K562 (cell line): ENCODE results near the gene SNX30. TPM values are rescaled to one million over a fixed set of nuclear protein-coding genes. Genes with fewer than 3 reads are reported as not detected.

ENCODE experiments used
- C11orf30 ChIP-seq: fragments of 450-650 bp; IDR thresholded peaks from 2 replicates; pipeline ENCODE4 v1.6.1; 2016; ENCODE audit warnings: low read depth, mild to moderate bottlenecking
- EP400 ChIP-seq: fragments of 450-650 bp; IDR thresholded peaks from 2 replicates; pipeline ENCODE4 v1.6.1; 2017; ENCODE audit warnings: antibody characterized with exemption, mild to moderate bottlenecking, moderate library complexity
- ESRRB ChIP-seq: fragments of 250-450 bp; sonication (Bioruptor Pico); IDR thresholded peaks from 2 replicates; pipeline ENCODE4 v1.5.0; 2020; ENCODE audit warnings: mild to moderate bottlenecking, moderate library complexity, borderline replicate concordance
- ETV5 ChIP-seq: sonication (generic); formaldehyde crosslinking; IDR thresholded peaks from 2 replicates; pipeline ENCODE4 v1.4.0; 2020; ENCODE audit warnings: low read depth, mild to moderate bottlenecking, missing genetic modification reagents
- FOS ChIP-seq: IDR thresholded peaks from 3 replicates; pipeline ENCODE4 v1.6.1; 2011; ENCODE audit not compliant: insufficient read length; ENCODE audit errors: extremely low read depth
- FOXK2 ChIP-seq, 2 experiments: fragments of 450-650 bp; IDR thresholded peaks in 1 of 2; conservative IDR thresholded peaks in 1 of 2; 2 replicates each; pipeline ENCODE4 v1.6.1; 2016; ENCODE audit warnings: low read depth in 2 of 2, mild to moderate bottlenecking in 1 of 2
- HCFC1 ChIP-seq: IDR thresholded peaks from 2 replicates; pipeline ENCODE4 v1.6.1; 2012; ENCODE audit warnings: low read depth, low read length, improper control_type of control experiment
- HNRNPL ChIP-seq: fragments of 200-400 bp; formaldehyde crosslinking; IDR thresholded peaks from 2 replicates; pipeline ENCODE4 v1.6.1; 2017; ENCODE audit warnings: low read depth, mild to moderate bottlenecking, low read length
- MCM3 ChIP-seq: fragments of 450-650 bp; IDR thresholded peaks from 2 replicates; pipeline ENCODE4 v1.6.1; 2016
- NCOA6 ChIP-seq: fragments of 450-650 bp; IDR thresholded peaks from 2 replicates; pipeline ENCODE4 v1.6.1; 2017; ENCODE audit warnings: mild to moderate bottlenecking
- NR1H2 ChIP-seq: sonication (generic); formaldehyde crosslinking; IDR thresholded peaks from 2 replicates; pipeline ENCODE4 v1.4.0; 2020; ENCODE audit warnings: mild to moderate bottlenecking, missing genetic modification reagents
- PHF20 ChIP-seq: fragments of 450-650 bp; IDR thresholded peaks from 2 replicates; pipeline ENCODE4 v1.6.1; 2018; ENCODE audit not compliant: partially characterized antibody
- POLR2AphosphoS2 ChIP-seq: IDR thresholded peaks from 2 replicates; pipeline ENCODE4 v1.6.1; 2012; ENCODE audit warnings: low read length, improper control_type of control experiment
- RB1 ChIP-seq: fragments of 450-650 bp; IDR thresholded peaks from 2 replicates; pipeline ENCODE4 v1.6.1; 2017; ENCODE audit warnings: low read depth, mild to moderate bottlenecking
- TFAM ChIP-seq: fragments of 250-450 bp; sonication (Bioruptor Pico); conservative IDR thresholded peaks from 2 replicates; pipeline ENCODE4 v1.5.0; 2021; ENCODE audit warnings: mild to moderate bottlenecking, moderate library complexity
- YY1 ChIP-seq, 3 experiments: IDR thresholded peaks; 2 replicates each; pipeline ENCODE4 v1.6.1; 2011; ENCODE audit warnings: low read length in 2 of 3, mild to moderate bottlenecking in 2 of 3, moderate library complexity in 2 of 3, borderline replicate concordance in 1 of 3, control low read depth in 1 of 3, low read depth in 1 of 3; ENCODE audit not compliant: insufficient read depth in 3 of 3, insufficient replicate concordance in 2 of 3, control insufficient read depth in 1 of 3, insufficient read length in 1 of 3; ENCODE audit errors: extremely low read depth in 1 of 3
- ZNF232 ChIP-seq: sonication (generic); formaldehyde crosslinking; IDR thresholded peaks from 2 replicates; pipeline ENCODE4 v1.8.0; 2022; ENCODE audit warnings: mild to moderate bottlenecking, missing genetic modification reagents
- ZNF324 ChIP-seq: fragments of 250-450 bp; sonication (Bioruptor Pico); IDR thresholded peaks from 2 replicates; pipeline ENCODE4 v1.4.0; 2020; ENCODE audit warnings: mild to moderate bottlenecking
- ZNF384 ChIP-seq: IDR thresholded peaks from 2 replicates; pipeline ENCODE4 v1.6.1; 2012; ENCODE audit warnings: low read depth, low read length, improper control_type of control experiment
- ZNF431 ChIP-seq: sonication (generic); formaldehyde crosslinking; IDR thresholded peaks from 2 replicates; pipeline ENCODE4 v1.8.0; 2022; ENCODE audit warnings: mild to moderate bottlenecking, missing genetic modification reagents
- ZNF699 ChIP-seq: fragments of 250-450 bp; sonication (Bioruptor Pico); IDR thresholded peaks from 2 replicates; pipeline ENCODE4 v1.8.0; 2021; ENCODE audit warnings: mild to moderate bottlenecking, moderate library complexity; ENCODE audit not compliant: insufficient replicate concordance
- polyA plus RNA-seq, 8 experiments: library from polyadenylated mRNA; depleted of rRNA in 4 of 8; stranded (reverse) in 5 of 8; unstranded in 3 of 8; fragments of >200 nt; fragmentation: Nextera tagmentation in 2 of 8; fragmentation: Illumina TruSeq in 1 of 8; extraction: Ambion mirVana in 2 of 8; extraction: Trizol in 1 of 8; gene quantifications; 2 replicates each; pipeline versions ENCODE4 v1.2.1 to v1.2.3, GENCODE V29; 2011 to 2014; ENCODE audit warnings: inconsistent platforms in 1 of 8, missing spikeins in 1 of 8
- total RNA-seq, 7 experiments: library from RNA; depleted of rRNA in 6 of 7; stranded (reverse); fragments of >200 nt in 6 of 7; fragmentation: Illumina TruSeq in 2 of 7; extraction: Trizol in 2 of 7; gene quantifications; 2 replicates each; pipeline versions ENCODE4 v1.2.1 to v1.2.3, GENCODE V29; 2011 to 2021; ENCODE audit warnings: low replicate concordance in 1 of 7
- TF ChIP-seq, protein P1 (sequence below): fragments of 200-800 bp; sonication (Bioruptor generic); IDR thresholded peaks from 2 replicates; pipeline ENCODE4 v1.6.1; 2016; ENCODE audit warnings: missing genetic modification characterization, missing compliant biosample characterization
- TF ChIP-seq, protein P2 (sequence below): fragments of 450-650 bp; IDR thresholded peaks from 2 replicates; pipeline ENCODE4 v1.6.1; 2014; ENCODE audit warnings: low read depth, mild to moderate bottlenecking, moderate library complexity, borderline replicate concordance

The SNX30 gene
- total and polyA plus RNA-seq, 9 of the 15 experiments (the other 6 are each of a cell fraction or from before 2014, with no cell fraction given), result 0.76 to 5.9 (median 3.3) TPM

DNA sequence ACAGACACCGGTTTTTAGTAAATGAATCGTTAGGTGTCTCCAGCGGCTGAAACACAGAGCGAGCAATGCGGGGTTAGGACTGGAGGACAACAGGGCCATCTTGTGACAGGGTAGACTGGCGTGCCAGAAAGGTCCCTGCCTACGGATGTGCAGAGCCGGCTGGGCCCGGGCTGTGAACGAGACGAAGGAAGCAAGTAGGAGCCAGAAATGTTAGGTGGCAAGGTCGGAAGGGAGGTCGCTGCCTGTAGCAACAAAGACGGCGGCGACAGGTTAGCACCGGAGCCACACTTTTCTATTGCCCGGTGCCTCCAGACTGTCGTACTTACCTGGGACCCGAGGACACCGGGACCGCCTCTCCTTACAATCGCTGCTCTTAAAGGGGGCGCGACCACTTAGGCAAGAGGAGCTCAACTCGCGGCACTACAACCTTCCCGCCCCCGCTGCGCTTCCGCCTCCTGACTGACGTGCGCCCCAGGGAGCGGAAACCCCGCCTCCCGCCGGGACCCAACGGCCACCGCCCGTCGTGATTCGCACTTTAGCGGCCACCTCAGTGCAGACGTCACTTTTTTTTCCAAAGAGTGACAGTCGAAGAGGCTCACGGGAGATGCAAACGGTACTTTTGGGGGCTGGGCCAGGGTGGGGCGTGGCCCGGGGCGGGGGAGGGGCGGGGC lies 32.8 kb upstream of the SNX30 start, which contains the start of gene INIP (continued):
- TF ChIP-seq, protein P1, sequence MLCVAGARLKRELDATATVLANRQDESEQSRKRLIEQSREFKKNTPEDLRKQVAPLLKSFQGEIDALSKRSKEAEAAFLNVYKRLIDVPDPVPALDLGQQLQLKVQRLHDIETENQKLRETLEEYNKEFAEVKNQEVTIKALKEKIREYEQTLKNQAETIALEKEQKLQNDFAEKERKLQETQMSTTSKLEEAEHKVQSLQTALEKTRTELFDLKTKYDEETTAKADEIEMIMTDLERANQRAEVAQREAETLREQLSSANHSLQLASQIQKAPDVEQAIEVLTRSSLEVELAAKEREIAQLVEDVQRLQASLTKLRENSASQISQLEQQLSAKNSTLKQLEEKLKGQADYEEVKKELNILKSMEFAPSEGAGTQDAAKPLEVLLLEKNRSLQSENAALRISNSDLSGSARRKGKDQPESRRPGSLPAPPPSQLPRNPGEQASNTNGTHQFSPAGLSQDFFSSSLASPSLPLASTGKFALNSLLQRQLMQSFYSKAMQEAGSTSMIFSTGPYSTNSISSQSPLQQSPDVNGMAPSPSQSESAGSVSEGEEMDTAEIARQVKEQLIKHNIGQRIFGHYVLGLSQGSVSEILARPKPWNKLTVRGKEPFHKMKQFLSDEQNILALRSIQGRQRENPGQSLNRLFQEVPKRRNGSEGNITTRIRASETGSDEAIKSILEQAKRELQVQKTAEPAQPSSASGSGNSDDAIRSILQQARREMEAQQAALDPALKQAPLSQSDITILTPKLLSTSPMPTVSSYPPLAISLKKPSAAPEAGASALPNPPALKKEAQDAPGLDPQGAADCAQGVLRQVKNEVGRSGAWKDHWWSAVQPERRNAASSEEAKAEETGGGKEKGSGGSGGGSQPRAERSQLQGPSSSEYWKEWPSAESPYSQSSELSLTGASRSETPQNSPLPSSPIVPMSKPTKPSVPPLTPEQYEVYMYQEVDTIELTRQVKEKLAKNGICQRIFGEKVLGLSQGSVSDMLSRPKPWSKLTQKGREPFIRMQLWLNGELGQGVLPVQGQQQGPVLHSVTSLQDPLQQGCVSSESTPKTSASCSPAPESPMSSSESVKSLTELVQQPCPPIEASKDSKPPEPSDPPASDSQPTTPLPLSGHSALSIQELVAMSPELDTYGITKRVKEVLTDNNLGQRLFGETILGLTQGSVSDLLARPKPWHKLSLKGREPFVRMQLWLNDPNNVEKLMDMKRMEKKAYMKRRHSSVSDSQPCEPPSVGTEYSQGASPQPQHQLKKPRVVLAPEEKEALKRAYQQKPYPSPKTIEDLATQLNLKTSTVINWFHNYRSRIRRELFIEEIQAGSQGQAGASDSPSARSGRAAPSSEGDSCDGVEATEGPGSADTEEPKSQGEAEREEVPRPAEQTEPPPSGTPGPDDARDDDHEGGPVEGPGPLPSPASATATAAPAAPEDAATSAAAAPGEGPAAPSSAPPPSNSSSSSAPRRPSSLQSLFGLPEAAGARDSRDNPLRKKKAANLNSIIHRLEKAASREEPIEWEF (CRISPR knock-in tag), result no peak
- peak; percentile 44 for TF ChIP-seq PHF20
- peak; percentile 52; the same call in 1 of the 2 replicates for TF ChIP-seq C11orf30
- TF ChIP-seq ZNF324 (CRISPR knock-in tag), result no peak
- TF ChIP-seq ZNF232, result no peak
- TF ChIP-seq YY1 (IDR thresholded peaks at IDR 0.05; ENCODE audit: borderline replicate concordance in 1 of 3, control insufficient read depth in 1 of 3, extremely low read depth in 1 of 3, insufficient read depth in 3 of 3, insufficient read length in 1 of 3, insufficient replicate concordance in 2 of 3, low read depth in 1 of 3, low read length in 2 of 3), result peak in 2 of 3 experiments; percentile 41 to 77
- peak; percentile 46; the same call in 1 of the 2 replicates for TF ChIP-seq RB1
- peak; percentile 26 for TF ChIP-seq FOS
- no peak for TF ChIP-seq MCM3
- TF ChIP-seq FOXK2 (conservative IDR thresholded peaks at IDR 0.05 in 1 of 2, IDR thresholded peaks at IDR 0.05 in 1 of 2; ENCODE audit: low read depth in 2 of 2), result peak; percentile 57 to 65; a peak in 3 of 4 replicates
- peak; percentile 82 for TF ChIP-seq EP400
- TF ChIP-seq ETV5 (CRISPR knock-in tag), result no peak; the same call in 1 of the 2 replicates
- TF ChIP-seq, protein P2, sequence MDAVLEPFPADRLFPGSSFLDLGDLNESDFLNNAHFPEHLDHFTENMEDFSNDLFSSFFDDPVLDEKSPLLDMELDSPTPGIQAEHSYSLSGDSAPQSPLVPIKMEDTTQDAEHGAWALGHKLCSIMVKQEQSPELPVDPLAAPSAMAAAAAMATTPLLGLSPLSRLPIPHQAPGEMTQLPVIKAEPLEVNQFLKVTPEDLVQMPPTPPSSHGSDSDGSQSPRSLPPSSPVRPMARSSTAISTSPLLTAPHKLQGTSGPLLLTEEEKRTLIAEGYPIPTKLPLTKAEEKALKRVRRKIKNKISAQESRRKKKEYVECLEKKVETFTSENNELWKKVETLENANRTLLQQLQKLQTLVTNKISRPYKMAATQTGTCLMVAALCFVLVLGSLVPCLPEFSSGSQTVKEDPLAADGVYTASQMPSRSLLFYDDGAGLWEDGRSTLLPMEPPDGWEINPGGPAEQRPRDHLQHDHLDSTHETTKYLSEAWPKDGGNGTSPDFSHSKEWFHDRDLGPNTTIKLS, result 0 out of 2 replicates have a peak, but pooled peaks have one; percentile 56
- TF ChIP-seq TFAM, result no peak
- no peak for TF ChIP-seq NCOA6
- peak; percentile 77 for TF ChIP-seq ZNF384
- TF ChIP-seq ZNF699, result no peak
- no peak for TF ChIP-seq ZNF431 (CRISPR knock-in tag)
- peak; percentile 21; the same call in 1 of the 2 replicates for TF ChIP-seq HCFC1
- TF ChIP-seq POLR2AphosphoS2, result no peak
- TF ChIP-seq HNRNPL, result no peak
- no peak for TF ChIP-seq ESRRB (CRISPR knock-in tag)
- TF ChIP-seq NR1H2 (CRISPR knock-in tag), result 0 out of 2 replicates have a peak, but pooled peaks have one; percentile 18
